ENCODE measurements around the gene DOCK4.
A peak's percentile ranks its signal among the peaks of the same experiment; 100 is the strongest.

The DOCK4 gene

DNA sequence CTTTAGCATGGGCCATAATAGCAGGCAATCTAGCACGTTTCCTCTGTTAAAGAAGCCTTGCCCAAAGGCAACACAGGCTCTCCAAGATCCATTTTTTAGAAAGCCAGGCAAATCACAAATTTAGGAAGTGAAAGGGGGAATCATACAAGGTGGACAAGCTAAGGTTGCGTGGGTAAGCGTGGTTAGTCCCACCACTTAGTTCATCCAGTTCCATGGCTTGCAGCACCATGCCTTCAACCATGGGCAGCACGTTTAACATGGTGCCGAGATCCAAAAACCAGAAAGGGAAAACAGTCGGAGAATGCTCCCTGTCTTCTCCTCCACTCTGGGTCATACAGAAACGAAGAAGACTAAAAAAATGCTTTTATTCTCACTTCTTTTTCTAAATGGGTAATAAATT, 409.5 kb downstream of the DOCK4 start:
- DNase-seq = no peak

DNA sequence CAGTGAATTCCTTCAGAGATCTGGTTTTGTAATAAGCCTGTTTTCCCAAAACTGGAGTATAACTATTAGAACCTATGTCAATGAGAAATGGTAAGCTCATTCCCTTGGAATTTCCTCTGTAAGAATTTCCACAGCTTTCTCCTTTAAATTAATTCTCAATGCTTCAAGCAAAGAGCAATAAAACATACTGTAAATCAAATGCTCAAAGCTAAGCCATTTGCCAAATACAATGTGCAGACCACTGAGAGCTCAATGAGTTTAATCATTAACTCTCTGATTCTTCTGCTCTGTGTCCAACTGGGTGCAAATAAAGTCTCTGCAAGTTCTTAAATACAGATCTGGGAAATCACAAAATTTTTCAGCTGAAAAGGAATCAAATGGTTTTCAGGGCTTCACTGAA, 416.3 kb downstream of the DOCK4 start:
- DNase-seq = no peak

DNA sequence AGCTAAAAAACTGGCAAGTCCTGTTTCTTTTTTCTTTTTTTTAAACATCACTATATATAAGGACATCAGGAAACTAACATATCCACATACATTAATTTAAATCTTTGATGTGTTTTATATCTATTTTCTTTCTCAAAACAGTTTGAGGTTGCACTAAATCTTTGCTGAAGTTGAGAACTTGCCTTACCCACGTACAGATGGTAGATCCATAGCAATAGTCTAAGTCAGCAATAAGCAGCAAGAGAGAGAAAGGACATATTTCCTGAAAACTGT, 417.2 kb downstream of the DOCK4 start:
- DNase-seq = no peak

DNA sequence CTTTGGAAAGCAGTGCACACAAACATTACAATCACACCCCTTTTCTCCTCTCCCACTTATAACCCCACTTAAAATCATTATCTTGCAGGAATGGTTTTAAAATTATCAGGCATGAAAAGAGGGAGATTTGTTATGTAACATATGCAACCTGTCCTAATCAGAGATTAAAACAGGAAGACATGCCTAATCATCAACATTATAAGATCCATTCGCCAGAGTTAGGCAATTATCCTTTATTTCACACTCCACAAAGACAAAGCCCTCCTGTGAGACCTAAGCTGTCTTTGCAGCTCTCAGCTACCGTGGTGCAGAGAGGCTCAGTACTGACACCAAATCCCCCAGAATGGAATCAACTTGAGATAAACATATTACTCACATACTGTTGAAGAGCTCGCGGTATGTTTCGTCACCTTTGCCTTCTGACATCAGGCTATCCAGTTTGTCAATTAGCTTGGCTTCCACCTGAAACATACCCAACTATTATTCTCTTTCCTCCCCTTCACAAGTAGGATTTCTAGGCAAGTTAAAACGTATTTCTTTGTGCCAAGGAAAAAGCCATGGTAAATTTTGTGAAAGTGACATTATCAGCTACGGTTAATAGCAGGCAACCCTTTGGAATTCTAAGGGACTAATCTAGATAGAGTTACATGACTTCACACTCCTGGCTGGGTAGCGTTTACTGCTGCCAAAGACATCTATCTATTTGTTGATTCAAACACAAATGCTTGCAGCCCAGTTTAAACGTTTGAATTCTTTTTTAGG, 417.7 kb downstream of the DOCK4 start:
- peak; percentile 63 for DNase-seq

DNA sequence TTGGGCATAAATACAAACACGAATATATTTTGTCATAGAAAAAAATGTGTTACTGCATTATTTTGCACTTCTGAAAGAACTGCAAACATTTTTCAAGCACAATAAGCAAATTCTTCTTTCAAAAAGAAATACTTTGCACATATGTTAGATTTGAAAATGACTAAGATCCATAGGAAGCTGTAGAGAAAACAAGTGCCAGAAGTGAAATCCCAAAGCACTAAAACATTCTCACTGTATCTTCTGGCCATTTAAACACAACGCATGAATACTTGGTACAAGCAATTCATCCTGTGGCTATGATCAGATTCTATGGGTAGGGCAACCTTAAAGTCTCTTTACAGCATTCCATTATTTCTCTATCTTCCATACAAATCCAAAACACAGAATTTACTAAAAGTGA, 418.5 kb downstream of the DOCK4 start:
- DNase-seq = no peak

DNA sequence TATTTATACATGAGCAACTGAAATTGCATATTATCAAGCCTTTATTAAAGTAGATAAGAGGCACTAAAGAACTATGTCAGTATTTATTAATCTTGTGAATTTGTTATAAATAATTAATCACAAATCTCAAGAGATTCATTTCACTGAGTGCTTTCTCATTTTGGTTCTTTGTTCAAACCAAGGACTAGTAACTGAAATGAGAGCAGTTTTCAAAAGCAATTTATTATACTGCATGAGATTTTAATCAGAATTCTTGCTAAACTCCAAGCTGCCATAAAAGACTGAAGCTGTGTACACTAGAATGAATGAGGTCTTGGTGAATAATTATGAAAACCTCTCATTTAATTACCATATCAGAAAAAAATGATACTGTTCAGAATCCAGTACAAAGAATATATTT, 419.1 kb downstream of the DOCK4 start:
- DNase-seq = no peak

DNA sequence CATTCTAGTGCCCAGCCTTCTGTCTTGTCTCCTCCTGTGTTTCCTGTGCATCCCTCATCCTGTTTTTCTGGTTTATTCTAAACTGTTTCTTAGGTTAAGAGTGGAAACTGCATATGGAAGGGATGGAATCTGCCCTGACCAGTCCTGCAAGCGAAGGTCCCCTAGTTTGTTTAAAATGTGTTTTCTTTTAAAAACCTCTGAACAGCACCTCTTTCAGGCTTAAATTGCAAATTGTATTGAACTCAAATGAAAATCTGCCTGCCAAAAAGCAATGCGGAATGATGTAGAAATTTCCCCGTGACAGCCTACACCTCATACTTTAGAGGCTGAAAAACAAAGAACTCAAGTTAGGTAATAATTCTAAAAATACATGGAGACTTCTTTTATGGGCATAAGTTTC, 421.1 kb downstream of the DOCK4 start:
- DNase-seq = no peak

DNA sequence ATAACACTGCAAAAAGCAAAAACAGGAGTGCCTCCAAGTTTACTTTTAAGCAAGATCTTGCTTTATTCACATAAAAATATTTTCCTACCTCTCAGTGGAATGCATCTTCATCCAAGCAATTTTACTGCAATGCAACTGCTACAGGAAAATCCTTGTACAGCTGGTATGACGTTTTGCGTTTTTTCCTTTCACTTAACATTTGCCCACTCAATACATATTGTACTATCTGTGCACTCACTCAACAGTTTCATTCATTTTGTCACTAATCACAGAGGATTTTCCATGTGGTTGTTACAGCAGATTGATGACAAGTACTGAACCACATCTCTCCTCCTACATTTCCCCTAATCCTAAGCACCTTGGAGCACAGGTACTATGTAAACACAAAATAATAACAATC, 421.9 kb downstream of the DOCK4 start:
- peak; percentile 4 for DNase-seq

DNA sequence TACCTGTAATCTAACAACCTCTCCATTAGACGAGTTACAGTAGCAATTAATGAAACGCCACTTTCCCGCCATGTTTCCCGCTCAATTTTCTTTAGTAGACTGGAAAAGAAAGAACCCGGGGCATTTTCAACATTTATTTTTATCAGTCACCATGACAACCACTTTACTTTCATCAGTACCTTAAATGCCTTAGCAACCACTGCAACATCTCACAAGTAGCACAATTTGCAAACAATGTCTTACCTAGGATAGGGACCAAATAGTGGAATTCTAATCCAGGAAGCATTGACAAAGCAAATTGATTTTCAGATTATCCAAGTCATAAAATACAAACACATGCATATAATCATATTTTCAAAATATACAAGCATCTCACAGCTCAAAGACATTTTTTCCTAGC, 422.3 kb downstream of the DOCK4 start:
- no peak for DNase-seq

DNA sequence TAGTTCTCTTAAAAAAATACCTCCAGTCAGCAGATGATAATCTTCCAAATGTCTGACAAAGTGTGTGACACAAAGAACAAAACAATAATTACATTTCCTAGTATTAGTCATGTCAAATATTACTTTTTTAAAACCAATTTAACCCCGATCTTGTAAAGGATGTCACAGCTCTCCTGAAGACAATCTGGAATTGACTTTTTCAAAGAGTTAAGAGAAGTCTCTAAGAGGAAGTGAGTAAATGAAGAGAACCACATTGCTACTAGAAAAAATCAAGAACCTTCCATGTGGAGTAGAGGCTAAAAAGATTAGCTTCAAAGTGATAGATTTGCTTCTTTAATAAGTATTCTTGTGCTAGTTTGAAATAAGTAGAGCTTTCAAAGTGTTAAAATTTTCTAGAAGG, 425.7 kb downstream of the DOCK4 start:
- no peak for DNase-seq

DNA sequence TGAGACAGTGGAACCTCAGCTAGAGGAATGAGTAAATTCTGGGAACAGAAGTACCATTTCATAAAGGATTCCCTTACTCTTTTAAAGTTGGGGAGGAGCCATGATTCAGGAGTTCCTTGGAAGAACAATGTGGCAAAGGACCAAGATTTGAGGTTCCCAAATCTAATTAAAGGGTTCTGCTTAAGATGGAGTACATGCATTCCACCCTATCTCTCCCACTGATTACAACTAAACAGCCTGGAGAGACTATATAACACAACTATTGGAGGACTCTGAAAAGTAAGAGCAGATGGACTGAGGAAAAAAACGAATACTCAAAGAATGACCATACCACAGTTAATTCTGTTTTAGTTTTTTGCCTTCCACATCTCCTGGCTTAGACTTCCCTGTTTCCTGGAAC, 431.0 kb downstream of the DOCK4 start:
- no peak for DNase-seq

DNA sequence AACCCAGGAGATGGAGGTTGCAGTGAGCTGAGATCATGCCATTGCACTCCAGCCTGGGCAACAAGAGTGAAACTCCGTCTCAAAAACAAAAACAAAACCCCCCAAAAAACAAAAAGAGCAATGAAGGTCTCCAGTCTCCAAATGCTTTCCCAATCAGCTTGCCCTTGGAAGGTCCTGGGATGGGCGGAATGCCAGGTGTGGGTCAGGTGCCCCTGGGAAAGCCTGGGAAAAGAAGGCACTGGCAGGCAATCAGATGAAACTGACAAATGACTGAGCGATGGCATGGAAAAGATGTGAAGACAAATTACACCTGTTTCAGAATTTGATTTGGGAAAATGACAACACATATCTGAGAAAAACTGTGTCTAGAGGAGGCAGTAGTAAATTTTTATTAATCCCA, 433.5 kb downstream of the DOCK4 start:
- DNase-seq = no peak

DNA sequence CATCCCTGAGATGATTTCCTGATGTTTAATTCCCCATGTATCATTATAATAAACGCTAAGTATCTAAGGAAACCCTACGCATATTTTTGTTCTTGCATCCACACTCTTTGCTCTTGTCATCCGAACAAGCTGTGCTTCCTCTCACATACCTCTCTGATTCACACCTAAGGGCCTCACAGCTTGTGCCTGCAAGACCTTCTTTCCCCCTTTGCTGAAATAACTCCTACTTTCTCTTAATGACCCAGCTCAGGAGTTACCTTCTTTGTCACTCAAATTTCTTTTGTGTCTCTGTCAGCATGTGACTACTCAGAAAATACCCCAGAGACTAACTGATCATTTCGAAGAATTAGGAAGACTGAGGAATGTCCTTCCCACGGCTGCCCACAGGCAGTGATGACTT, 434.6 kb downstream of the DOCK4 start:
- no peak for DNase-seq

DNA sequence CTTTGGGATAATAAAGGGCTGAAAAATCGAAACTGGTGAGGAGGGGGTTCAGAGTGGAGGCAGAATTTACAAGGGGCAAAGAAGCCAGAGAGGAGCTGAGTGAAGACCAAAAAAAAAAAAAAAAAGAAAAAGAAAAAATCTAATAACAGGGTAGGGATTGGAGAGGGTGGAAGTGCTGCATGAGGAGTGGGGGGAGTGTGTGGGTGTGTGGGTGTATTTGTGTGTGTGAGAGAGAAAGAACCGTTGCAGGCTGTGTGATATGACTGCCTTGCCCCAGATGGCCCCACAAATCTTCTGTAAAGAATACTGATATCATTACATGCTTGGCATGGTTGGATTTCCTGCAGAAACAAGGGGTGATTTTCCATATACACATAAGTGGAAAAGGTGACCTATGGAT, 436.1 kb downstream of the DOCK4 start:
- DNase-seq = no peak

DNA sequence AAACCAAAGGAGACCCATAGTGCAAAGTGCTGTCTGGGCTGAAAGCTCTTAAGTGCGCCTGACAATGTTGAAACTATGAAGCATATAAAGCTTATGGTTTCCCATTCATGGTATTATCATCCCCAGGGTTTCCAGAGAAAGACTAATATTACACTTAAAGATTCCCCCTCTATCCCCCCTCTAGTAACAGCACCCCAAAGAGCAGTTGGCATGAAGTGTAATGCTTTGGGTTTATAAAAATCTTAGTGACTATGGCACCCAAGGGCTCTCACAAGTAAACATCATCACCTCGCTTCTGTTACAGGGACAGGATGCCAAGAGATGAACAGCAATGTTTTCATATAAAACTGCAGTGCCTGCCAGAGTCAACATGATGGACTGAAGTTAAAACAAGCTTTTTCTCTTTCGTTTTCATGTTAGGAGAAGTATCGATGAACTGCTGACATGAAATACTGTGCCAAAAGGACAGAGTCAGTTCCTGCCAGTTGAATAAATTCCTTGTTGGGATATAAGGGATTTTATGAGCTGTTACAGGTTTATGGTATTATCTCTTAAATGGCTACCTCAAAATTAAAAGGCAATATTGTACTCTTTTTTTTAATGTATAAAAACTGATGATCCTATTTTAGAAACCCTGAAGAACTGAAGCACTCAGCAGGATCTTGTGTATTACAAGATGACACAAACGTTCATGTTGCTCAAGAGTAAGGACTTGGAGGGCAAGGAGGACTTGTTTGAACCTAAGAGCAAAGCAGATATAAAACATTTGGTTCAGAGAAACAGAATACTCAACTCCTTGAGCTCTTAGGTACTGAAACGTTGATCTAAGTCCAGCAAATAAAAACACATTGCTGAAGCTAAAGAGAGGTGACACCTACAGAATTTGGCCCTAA, 440.2 kb downstream of the DOCK4 start:
- DNase-seq = no peak

DNA sequence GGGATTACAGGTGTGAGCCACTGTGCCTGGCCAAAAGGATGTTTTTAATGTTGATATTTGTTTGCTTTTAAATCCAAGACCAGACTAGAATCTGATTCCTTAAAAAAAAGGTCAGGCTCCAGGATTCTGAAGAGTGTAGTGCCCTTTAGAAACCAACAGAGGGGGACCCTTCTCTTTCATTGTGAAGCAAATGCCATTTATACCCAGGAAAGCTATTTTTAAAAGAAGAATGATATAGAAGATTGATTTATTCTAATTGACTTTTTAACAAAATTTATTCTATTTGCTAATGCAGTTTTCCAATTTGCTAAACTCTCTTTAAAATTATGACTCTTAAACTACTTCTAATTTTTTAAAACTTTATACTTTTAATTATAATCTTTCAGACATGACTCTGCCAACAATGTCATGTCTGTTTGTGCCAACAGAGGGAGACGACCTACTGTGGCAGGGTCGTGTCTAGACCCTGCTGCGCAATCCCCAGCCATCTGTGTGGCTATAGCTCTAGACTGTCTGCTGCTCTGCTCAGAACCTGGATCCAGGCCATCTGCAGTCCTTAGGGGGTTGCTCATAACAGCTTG, 442.9 kb downstream of the DOCK4 start:
- peak; percentile 17 for DNase-seq

DNA sequence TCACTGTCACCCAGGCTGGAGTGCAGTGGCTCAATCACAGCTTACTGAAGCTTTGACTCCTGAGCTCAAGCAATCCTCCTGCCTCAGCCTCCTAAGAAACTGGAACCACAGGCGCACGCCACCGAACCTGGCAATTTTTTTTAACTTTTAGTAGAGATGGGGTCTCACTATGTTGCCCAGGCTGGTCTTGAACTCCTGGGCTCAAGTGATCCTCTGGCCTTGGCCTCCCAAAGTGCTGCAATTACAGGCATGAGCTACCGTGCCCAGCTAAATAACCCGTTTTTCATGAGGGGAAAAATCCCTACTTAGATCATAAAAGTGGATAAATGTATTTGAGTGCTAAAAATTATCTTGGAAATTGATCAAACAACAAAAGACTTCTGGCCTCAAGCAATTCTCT, 443.4 kb downstream of the DOCK4 start:
- no peak for DNase-seq

DNA sequence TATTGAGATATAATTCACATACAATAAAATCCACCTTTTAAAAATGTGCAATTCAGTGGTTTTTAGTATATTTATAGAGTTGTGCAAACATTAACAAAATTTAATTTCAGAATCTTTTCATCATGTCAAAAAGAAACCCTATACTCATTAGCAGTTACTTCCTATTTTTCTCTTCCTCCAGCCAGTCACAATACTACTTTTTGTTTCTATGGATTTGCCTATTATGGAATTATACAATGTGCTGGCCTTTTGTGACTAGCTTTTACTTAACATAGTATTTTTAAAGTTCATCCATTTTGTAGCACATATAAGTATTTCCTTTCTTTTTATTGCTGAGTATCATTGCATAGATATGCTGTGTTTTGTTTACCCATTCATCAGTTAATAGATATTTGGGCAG, 444.0 kb downstream of the DOCK4 start:
- no peak for DNase-seq

DNA sequence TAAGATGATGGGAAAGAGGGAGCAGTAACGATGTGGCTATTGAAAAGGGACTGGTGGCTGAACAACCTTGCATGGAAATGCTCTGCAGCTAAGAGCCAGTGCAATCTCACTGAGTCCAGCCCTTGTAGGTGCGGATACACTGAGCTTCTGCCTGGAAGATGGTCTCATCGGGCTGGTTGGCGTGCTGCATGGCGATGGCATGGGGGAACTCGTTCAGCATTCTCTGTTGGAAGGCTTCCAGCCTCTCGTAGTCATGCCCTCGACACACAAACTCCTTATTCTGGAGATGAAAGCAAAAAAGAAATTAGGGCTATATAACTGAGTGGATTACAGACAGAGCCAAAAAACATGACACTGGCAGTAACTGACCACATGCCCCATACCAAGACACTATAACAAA, 446.2 kb downstream of the DOCK4 start:
- no peak for DNase-seq

DNA sequence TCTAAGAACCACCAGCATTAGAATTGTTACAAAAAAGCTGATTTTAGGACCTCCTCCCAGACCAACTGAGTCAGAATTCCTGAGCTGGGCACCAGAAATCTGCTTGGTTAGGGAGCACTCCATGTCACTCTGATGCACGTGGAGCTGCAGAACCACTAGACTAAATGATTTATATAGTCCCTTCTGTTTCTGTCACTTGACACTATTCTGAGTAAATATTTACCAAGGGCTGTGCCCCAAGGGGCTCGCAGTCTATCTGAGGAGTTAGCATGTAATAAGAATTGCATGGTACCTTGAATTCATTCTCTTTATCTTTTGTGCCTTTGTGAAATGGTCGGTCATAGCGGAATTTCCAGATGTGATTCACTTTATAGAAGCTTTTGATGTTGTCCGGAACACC, 447.9 kb downstream of the DOCK4 start:
- no peak for DNase-seq

DNA sequence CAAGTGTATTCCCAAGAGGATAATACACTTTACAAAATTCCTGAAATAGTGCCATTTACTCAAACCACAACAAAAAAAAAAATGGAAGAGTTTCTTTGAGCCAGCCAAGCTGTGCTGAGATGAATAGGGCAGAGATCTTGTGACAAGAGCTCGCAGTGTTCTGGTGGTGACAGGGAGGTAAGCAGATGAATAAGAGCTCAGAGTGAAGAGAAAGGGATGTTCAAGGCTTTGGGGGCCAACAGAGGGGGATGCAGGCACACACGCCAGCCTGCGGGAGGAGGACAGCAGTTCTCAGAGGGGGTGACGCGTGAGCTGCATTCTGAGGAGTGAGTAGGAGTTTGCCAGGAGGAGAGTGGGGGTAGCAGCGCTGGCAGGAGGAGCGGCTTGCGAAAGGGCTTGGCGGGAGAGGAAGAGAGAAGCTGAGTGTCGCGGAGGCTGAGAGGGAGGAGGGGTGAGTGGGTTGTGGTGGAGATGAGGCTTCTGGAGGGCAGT, 449.5 kb downstream of the DOCK4 start:
- no peak for DNase-seq

DNA sequence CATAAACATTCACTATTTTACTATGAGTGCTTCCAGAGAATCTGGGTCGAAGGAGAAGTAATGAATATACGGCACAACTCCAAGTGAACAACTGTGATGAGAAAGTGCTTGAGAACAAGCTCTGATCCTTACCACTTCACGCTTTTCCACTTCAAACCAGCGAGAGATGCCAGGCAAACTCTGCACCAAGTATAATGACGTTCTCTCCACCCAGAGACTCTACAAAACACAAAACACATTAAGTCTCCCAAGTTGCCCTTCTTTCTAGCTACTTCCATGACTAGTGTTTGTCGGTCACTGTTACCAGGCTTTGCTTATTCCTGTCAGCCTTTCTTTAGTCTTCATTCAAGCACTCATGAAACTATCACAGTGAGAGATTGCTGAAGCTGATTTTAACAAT, 450.8 kb downstream of the DOCK4 start:
- no peak for DNase-seq

DNA sequence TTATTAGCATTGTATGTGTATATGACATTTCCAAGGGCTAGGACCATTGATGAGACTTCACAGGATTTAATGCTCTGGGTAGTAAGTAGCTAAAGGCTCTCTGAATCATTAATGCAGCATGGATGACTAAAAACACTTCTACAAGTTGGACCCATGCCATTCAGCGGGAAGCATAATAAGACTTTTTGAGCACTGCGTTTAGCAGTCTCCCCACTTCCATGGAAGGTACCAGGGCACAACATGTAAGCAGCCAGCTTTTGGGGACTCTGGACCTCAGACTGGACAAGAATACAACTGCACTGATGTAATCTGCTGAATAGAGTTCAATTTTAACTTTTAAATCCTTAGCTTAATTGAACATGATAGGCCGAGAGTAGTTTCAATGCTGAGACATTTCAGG, 452.2 kb downstream of the DOCK4 start:
- DNase-seq = no peak

DNA sequence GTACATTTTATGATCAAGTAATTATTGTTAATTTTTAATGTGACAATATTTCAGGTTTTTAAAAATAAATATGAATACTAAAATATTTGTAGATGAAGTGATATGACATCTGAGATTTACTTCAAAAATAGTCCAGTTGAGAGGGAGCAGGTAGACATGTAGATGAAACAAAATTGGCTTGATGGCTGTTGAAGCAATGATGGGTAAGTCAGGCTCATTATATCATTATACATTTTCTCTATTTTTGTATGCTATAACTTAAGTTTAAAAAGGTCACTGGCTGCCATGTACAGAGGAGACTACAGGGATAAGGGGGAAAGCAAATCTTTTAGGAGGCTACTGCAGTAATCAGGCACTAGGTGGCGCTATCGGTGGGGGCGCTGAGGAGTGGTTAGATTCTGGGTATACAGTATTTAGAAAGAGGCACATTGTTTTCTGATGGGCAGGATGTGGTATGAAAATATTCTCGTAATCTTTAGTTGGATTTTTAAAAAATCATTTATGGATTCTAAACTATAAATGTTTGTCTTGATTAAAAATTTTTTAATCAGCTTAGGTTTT, 454.1 kb downstream of the DOCK4 start:
- DNase-seq = peak; percentile 64
